ENCODE data around the gene MAEA. TPM values are rescaled to one million over a fixed set of nuclear protein-coding genes. Genes with fewer than 3 reads are reported as not detected.

The MAEA gene
- total and polyA plus RNA-seq, 2 of the 8 experiments (the other 6 are each of a cell fraction or from before 2014, with no cell fraction given), result 75.8 to 133 TPM

GRCh38 chr4:1378559-1379231 lies 89.0 kb downstream of the MAEA start (continued):
- TF ChIP-seq, protein P1, sequence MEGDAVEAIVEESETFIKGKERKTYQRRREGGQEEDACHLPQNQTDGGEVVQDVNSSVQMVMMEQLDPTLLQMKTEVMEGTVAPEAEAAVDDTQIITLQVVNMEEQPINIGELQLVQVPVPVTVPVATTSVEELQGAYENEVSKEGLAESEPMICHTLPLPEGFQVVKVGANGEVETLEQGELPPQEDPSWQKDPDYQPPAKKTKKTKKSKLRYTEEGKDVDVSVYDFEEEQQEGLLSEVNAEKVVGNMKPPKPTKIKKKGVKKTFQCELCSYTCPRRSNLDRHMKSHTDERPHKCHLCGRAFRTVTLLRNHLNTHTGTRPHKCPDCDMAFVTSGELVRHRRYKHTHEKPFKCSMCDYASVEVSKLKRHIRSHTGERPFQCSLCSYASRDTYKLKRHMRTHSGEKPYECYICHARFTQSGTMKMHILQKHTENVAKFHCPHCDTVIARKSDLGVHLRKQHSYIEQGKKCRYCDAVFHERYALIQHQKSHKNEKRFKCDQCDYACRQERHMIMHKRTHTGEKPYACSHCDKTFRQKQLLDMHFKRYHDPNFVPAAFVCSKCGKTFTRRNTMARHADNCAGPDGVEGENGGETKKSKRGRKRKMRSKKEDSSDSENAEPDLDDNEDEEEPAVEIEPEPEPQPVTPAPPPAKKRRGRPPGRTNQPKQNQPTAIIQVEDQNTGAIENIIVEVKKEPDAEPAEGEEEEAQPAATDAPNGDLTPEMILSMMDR (IDR thresholded peaks at IDR 0.05; ENCODE audit: control extremely low read depth in 1 of 3, insufficient read depth in 1 of 3, low read depth in 1 of 3, low read length in 3 of 3), result no peak
- TF ChIP-seq JUND (IDR thresholded peaks at IDR 0.05; ENCODE audit: low read length) (no peak), CTBP2 (IDR thresholded peaks at IDR 0.05; ENCODE audit: borderline replicate concordance, insufficient read depth, insufficient read length, low read length) (no peak), SP1 (IDR thresholded peaks at IDR 0.05; ENCODE audit: low read depth, low read length) (no peak), TAF7 (optimal IDR thresholded peaks at IDR 0.05; ENCODE audit: borderline replicate concordance, low read depth, low read length) (no peak), ATF3 (IDR thresholded peaks at IDR 0.05; ENCODE audit: insufficient read depth, low read depth, low read length) (no peak), TCF12 (IDR thresholded peaks at IDR 0.05; ENCODE audit: low read depth, low read length) (no peak), MAFK (IDR thresholded peaks at IDR 0.05; ENCODE audit: low read depth, low read length) (no peak)

All from H1 (cell line).